Thyroid gland (tissue), 4 donors: ENCODE measurements around the gene CLIP3. TPM values are rescaled to one million over a fixed set of nuclear protein-coding genes. Genes with fewer than 3 reads are reported as not detected.

Experiments
- DNase-seq, 2 donors: peaks; one replicate each; pipeline ENCODE4 v3.0.0-alpha.2; 2019
- H3K27ac ChIP-seq, 3 donors: fragments of 200-600 bp; sonication (generic); 1 replicate in 2 of 3; 2 replicates in 1 of 3; pipeline ENCODE4 v1.5.1; 2016 to 2019; ENCODE audit warnings: mild to moderate bottlenecking in 1 of 3, moderate library complexity in 1 of 3
- H3K27me3 ChIP-seq: fragments of 200-600 bp; sonication (generic); one replicate; pipeline ENCODE4 v1.5.1; 2019
- H3K36me3 ChIP-seq, 2 donors: fragments of 200-600 bp; sonication (generic); one replicate each; pipeline ENCODE4 v1.5.1; 2016 to 2019
- H3K4me1 ChIP-seq, 2 donors: fragments of 200-600 bp; sonication (generic); one replicate each; pipeline ENCODE4 v1.5.1; 2017 to 2019
- H3K4me3 ChIP-seq, 3 donors: fragments of 200-600 bp; sonication (generic); replicated peaks in 1 of 3; 1 replicate in 2 of 3; 2 replicates in 1 of 3; pipeline ENCODE4 v1.5.1; 2016; ENCODE audit warnings: mild to moderate bottlenecking in 1 of 3
- H3K9me3 ChIP-seq: fragments of 200-600 bp; sonication (generic); one replicate; pipeline ENCODE4 v1.5.1; 2017
- CTCF ChIP-seq, 6 experiments: fragments of 200-600 bp in 3 of 6; fragments of 450-650 bp in 3 of 6; sonication (generic) in 3 of 6; IDR thresholded peaks; one replicate each; pipeline ENCODE4 v1.5.1; 2016 to 2019; ENCODE audit warnings: antibody characterized with exemption in 6 of 6, mild to moderate bottlenecking in 2 of 6, inconsistent platforms in 1 of 6, moderate library complexity in 1 of 6
- POLR2A ChIP-seq, 2 donors: fragments of 450-650 bp; IDR thresholded peaks; one replicate each; pipeline ENCODE4 v1.6.1; 2017; ENCODE audit warnings: antibody characterized with exemption in 2 of 2, mild to moderate bottlenecking in 2 of 2, moderate library complexity in 1 of 2
- WGBS, 2 donors: methylation state at CpG; one replicate each; pipeline ENCODE4 v1.1.5; 2017; 5-methylcytosine and 5-hydroxymethylcytosine counted together
- intact Hi-C: fragments of 100-400 bp; cut with DNase I; formaldehyde crosslinking; loops from one replicate; pipeline ENCODE4 v1.15.1; 2023
- total RNA-seq, 4 donors: library from RNA; depleted of rRNA; stranded (reverse); fragments of >200 nt; gene quantifications; one replicate each; pipeline ENCODE4 v1.2.3, GENCODE V29; 2016

The CLIP3 gene
- total RNA-seq, 4 donors from 2014 or later, result 1.9 to 3.8 (median 2.9) TPM

- intact Hi-C loops, result loop anchor here (5.0 kb wide), 1 partner anchor 42 kb away; the partner anchor contains the start of genes THAP8 and WDR62
- H3K9me3 ChIP-seq, result no peaks in the 10 kb centered on the region
- peak overlapping the region in 1 of 3 donors; percentile 36 for H3K4me3 ChIP-seq
- no peak for TF ChIP-seq POLR2A (IDR thresholded peaks at IDR 0.05)
- TF ChIP-seq CTCF (IDR thresholded peaks at IDR 0.05), result no peak
- peak overlapping the region; percentile 30 to 71 (median 56) for H3K27ac ChIP-seq
- 51 to 58% methylated on average over 15 of the region's 15 CpGs for WGBS, 2 donors
- DNase-seq, result no peak
- H3K36me3 ChIP-seq, result no peaks in the 10 kb centered on the region
- H3K4me1 ChIP-seq, result peaks cover 16 to 24% of the 10 kb centered on the region in 2 donors
- no peaks in the 10 kb centered on the region for H3K27me3 ChIP-seq
Measured at GRCh38 chr19:36009633-36010379, 22.9 kb downstream of the CLIP3 start.

GRCh38 chr19:36009220-36009619 is 23.5 kb downstream of the CLIP3 start:
- TF ChIP-seq CTCF (IDR thresholded peaks at IDR 0.05), result no peak
- peak in 1 of 2 donors; percentile 72 for TF ChIP-seq POLR2A (IDR thresholded peaks at IDR 0.05)
- Histone ChIP-seq H3K4me3 (peak overlapping the region; percentile 21 to 36 (median 27)), H3K27ac (peak overlapping the region; percentile 30 to 71 (median 56)), H3K27me3 (no peaks in the 10 kb centered on the region), H3K36me3 (no peaks in the 10 kb centered on the region), H3K4me1 (peaks cover 12 to 20% of the 10 kb centered on the region in 2 donors), H3K9me3 (no peaks in the 10 kb centered on the region)
- intact Hi-C loops, result no loop called here
- DNase-seq, result peak; percentile 76 to 78
- 0 to 3% methylated on average over 9 to 24 of the region's 50 CpGs for WGBS, 2 donors

- H3K9me3 ChIP-seq, result no peaks in the 10 kb centered on the region
- H3K27ac ChIP-seq, result peak within 1 kb of the TSS; percentile 43 to 71 (median 56)
- 11 to 34% methylated on average over 7 to 12 of the region's 19 CpGs for WGBS, 2 donors
- peak; percentile 90 to 91 for DNase-seq
- no peaks in the 10 kb centered on the region for H3K27me3 ChIP-seq
- intact Hi-C loops, result no loop called here
- H3K4me3 ChIP-seq, result peak within 1 kb of the TSS; percentile 36 to 40 (median 38)
- peaks cover 10 to 17% of the 10 kb centered on the region in 2 donors for H3K4me1 ChIP-seq
- no peak for TF ChIP-seq CTCF (IDR thresholded peaks at IDR 0.05)
- peak in 1 of 2 donors; percentile 72 for TF ChIP-seq POLR2A (IDR thresholded peaks at IDR 0.05)
- H3K36me3 ChIP-seq, result no peaks in the 10 kb centered on the region
Measured at GRCh38 chr19:36008336-36008978, 24.2 kb downstream of the CLIP3 start, which contains the start of gene SYNE4. Gene SYNE4, minus strand, starts transcription at chr19:36008813. Its CDS starts 132 bp downstream, at chr19:36008681.

- H3K4me1 ChIP-seq, result peaks cover 4 to 13% of the 10 kb centered on the region in 2 donors
- 67 to 96% methylated on average over 2 to 4 of the region's 5 CpGs for WGBS, 2 donors
- intact Hi-C loops, result no loop called here
- H3K27ac ChIP-seq, result no peak overlapping the region
- TF ChIP-seq CTCF (IDR thresholded peaks at IDR 0.05) (no peak), POLR2A (IDR thresholded peaks at IDR 0.05) (no peak)
- H3K4me3 ChIP-seq, result no peak overlapping the region
- no peaks in the 10 kb centered on the region for H3K9me3 ChIP-seq
- H3K27me3 ChIP-seq, result no peaks in the 10 kb centered on the region
- H3K36me3 ChIP-seq, result no peaks in the 10 kb centered on the region
- DNase-seq, result no peak
Measured at GRCh38 chr19:36006955-36007354, 25.7 kb downstream of the CLIP3 start.

- 91 to 93% methylated on average over 4 of the region's 4 CpGs for WGBS, 2 donors
- DNase-seq, result no peak
- Histone ChIP-seq H3K4me3 (no peak overlapping the region), H3K36me3 (peaks cover 0 to 1% of the 10 kb centered on the region in 2 donors), H3K9me3 (no peaks in the 10 kb centered on the region), H3K27ac (no peak overlapping the region), H3K27me3 (no peaks in the 10 kb centered on the region), H3K4me1 (peaks cover 3 to 13% of the 10 kb centered on the region in 2 donors)
- TF ChIP-seq POLR2A (IDR thresholded peaks at IDR 0.05), result no peak
- TF ChIP-seq CTCF (IDR thresholded peaks at IDR 0.05), result no peak
- intact Hi-C loops, result no loop called here
Measured at GRCh38 chr19:36003284-36003683, 29.4 kb downstream of the CLIP3 start.
